CD4-positive, alpha-beta memory T cell (primary cell): ENCODE measurements around the gene WDR74. TPM values are rescaled to one million over a fixed set of nuclear protein-coding genes. Genes with fewer than 3 reads are reported as not detected.

ENCODE experiments used
- CTCF ChIA-PET: fragments of 350-600 bp; sonication (Branson Sonifier 250); formaldehyde crosslinking; loops from one replicate; lab custom pipeline; 2021; ENCODE audit warnings: inconsistent platforms; ENCODE audit not compliant: partially characterized antibody; lab: Charles Lee
- POLR2A ChIA-PET: fragments of 350-600 bp; sonication (Branson Sonifier 250); formaldehyde crosslinking; loops from one replicate; lab custom pipeline; 2021; ENCODE audit not compliant: partially characterized antibody; lab: Charles Lee
- DNase-seq, 5 donors: peaks; one replicate each; pipeline versions ENCODE4 v3.0.0 to v3.0.0-alpha.2; 2020 to 2022; ENCODE audit warnings: mixed read lengths in 1 of 5
- H3K27ac ChIP-seq: one replicate; pipeline ENCODE4 v1.7.0; 2013; ENCODE audit warnings: low read depth, low read length
- H3K27me3 ChIP-seq: 2 replicates; pipeline ENCODE4 v1.7.0; 2013; ENCODE audit warnings: mild to moderate bottlenecking, low read length, moderate library complexity; ENCODE audit not compliant: insufficient read depth
- H3K36me3 ChIP-seq: 2 replicates; pipeline ENCODE4 v1.7.0; 2013; ENCODE audit warnings: mild to moderate bottlenecking, low read length, moderate library complexity; ENCODE audit not compliant: insufficient read depth
- H3K4me1 ChIP-seq: 2 replicates; pipeline ENCODE4 v1.7.0; 2013; ENCODE audit warnings: mild to moderate bottlenecking, low read length, moderate library complexity; ENCODE audit not compliant: insufficient read depth
- H3K4me3 ChIP-seq, 2 donors: one replicate each; pipeline ENCODE4 v1.7.0; 2013; ENCODE audit warnings: low read length in 2 of 2, mild to moderate bottlenecking in 1 of 2
- H3K9me3 ChIP-seq, 2 donors: one replicate each; pipeline ENCODE4 v1.7.0; 2013; ENCODE audit warnings: low read length in 2 of 2, control low read depth in 1 of 2; ENCODE audit not compliant: control insufficient read depth in 1 of 2
- H3K27ac Mint-ChIP-seq, 7 donors: one replicate each; pipeline ENCODE4 v1.8.0; 2020 to 2021; ENCODE audit warnings: mixed read lengths in 7 of 7, mild to moderate bottlenecking in 6 of 7, inconsistent platforms in 3 of 7, moderate library complexity in 3 of 7
- H3K27me3 Mint-ChIP-seq, 2 donors: one replicate each; pipeline ENCODE4 v1.8.0; 2020 to 2021; ENCODE audit warnings: mixed read lengths in 2 of 2
- H3K36me3 Mint-ChIP-seq, 2 donors: one replicate each; pipeline ENCODE4 v1.8.0; 2020 to 2021; ENCODE audit warnings: mixed read lengths in 2 of 2, inconsistent platforms in 1 of 2, mild to moderate bottlenecking in 1 of 2
- H3K4me1 Mint-ChIP-seq, 4 donors: one replicate each; pipeline ENCODE4 v1.8.0; 2020 to 2021; ENCODE audit warnings: mixed read lengths in 4 of 4, mild to moderate bottlenecking in 1 of 4
- H3K4me3 Mint-ChIP-seq, 8 donors: one replicate each; pipeline ENCODE4 v1.8.0; 2020 to 2021; ENCODE audit warnings: mixed read lengths in 8 of 8, mild to moderate bottlenecking in 7 of 8, moderate library complexity in 6 of 8, inconsistent platforms in 3 of 8
- H3K9me3 Mint-ChIP-seq, 8 donors: one replicate each; pipeline ENCODE4 v1.8.0; 2020 to 2021; ENCODE audit warnings: mixed read lengths in 8 of 8, mild to moderate bottlenecking in 5 of 8, inconsistent platforms in 3 of 8, moderate library complexity in 1 of 8
- intact Hi-C: fragments of 100-400 bp; cut with micrococcal nuclease; formaldehyde crosslinking; loops from one replicate; pipeline ENCODE4 v1.15.1; 2023
- polyA plus RNA-seq, 2 donors: library from polyadenylated mRNA; unstranded; fragments of 300-500 nt; fragmentation: Illumina TruSeq; gene quantifications; one replicate each; pipeline ENCODE4 v1.2.3, GENCODE V29; 2021
- total RNA-seq, 2 experiments: library from RNA; stranded (reverse); gene quantifications; one replicate each; pipeline ENCODE4 v1.2.3, GENCODE V29; 2021

Gene WDR74
- total and polyA plus RNA-seq, 4 experiments from 2014 or later, result 33.9 to 82.2 (median 65.0) TPM

- peak overlapping the region; percentile 93 for H3K27ac ChIP-seq
- no peaks in the 10 kb centered on the region for H3K27me3 ChIP-seq
- Mint-ChIP-seq H3K9me3 (no peaks in the 10 kb centered on the region), H3K27ac (peak overlapping the region; percentile 93 to 100 (median 99)), H3K4me3 (peak overlapping the region; percentile 93 to 100 (median 100)), H3K36me3 (peaks cover 46 to 64% of the 10 kb centered on the region in 2 donors), H3K27me3 (no peaks in the 10 kb centered on the region), H3K4me1 (peaks cover 26 to 60% (median 42%) of the 10 kb centered on the region in 4 donors)
- no peaks in the 10 kb centered on the region for H3K9me3 ChIP-seq
- CTCF ChIA-PET, result interaction anchor here (0.6 to 4.0 kb wide), 3 partner anchors 23 to 318 kb away, joined by 4 to 19 read pairs (median 4); partner anchors contain the start of gene TMEM179B
- intact Hi-C loops, result loop anchor here (5.0 to 10.0 kb wide), 2 partner anchors 488 to 1090 kb away; partner anchors contain the start of genes FEN1 and TMEM258
- DNase-seq, result no peak
- H3K36me3 ChIP-seq, result peaks cover 47% of the 10 kb centered on the region
- peaks cover 52% of the 10 kb centered on the region for H3K4me1 ChIP-seq
- peak overlapping the region; percentile 96 to 98 for H3K4me3 ChIP-seq
- POLR2A ChIA-PET, result interaction anchor here (1.7 to 7.2 kb wide), 15 partner anchors 18 to 339 kb away, joined by 5 to 138 read pairs (median 16); partner anchors contain the start of genes EEF1G, GANAB, HNRNPUL2 and LBHD1
Measured at GRCh38 chr11:62882431-62882749, 43.0 kb upstream of the WDR74 start.

GRCh38 chr11:62881579-62882430 lies 42.4 kb upstream of the WDR74 start:
- peak overlapping the region; percentile 93 to 100 (median 100) for H3K4me3 Mint-ChIP-seq
- H3K4me1 Mint-ChIP-seq, result peaks cover 26 to 60% (median 41%) of the 10 kb centered on the region in 4 donors
- intact Hi-C loops, result loop anchor here (1.0 to 10.0 kb wide), 10 partner anchors 26 to 1090 kb away; partner anchors contain the start of genes FEN1, HNRNPUL2, NXF1 and STX5
- ChIA-PET CTCF (interaction anchor here (0.6 to 4.0 kb wide), 14 partner anchors 18 to 457 kb away, joined by 3 to 22 read pairs (median 4); partner anchors contain the start of genes HNRNPUL2, TMEM179B and TUT1), POLR2A (interaction anchor here (0.6 to 7.2 kb wide), 36 partner anchors 8 to 1452 kb away, joined by 3 to 138 read pairs (median 8); partner anchors contain the start of genes BSCL2, C11orf98, CPSF7 and CSKMT)
- Histone ChIP-seq H3K36me3 (peaks cover 41% of the 10 kb centered on the region), H3K27ac (peak overlapping the region; percentile 93), H3K4me1 (peaks cover 52% of the 10 kb centered on the region), H3K9me3 (no peaks in the 10 kb centered on the region), H3K27me3 (no peaks in the 10 kb centered on the region), H3K4me3 (peak overlapping the region; percentile 96 to 98)
- no peaks in the 10 kb centered on the region for H3K9me3 Mint-ChIP-seq
- DNase-seq, result peak; percentile 88 to 99 (median 90)
- peaks cover 40 to 58% of the 10 kb centered on the region in 2 donors for H3K36me3 Mint-ChIP-seq
- peak overlapping the region; percentile 93 to 100 (median 99) for H3K27ac Mint-ChIP-seq
- H3K27me3 Mint-ChIP-seq, result no peaks in the 10 kb centered on the region

GRCh38 chr11:62880803-62881578 lies 41.6 kb upstream of the WDR74 start, which contains the start of gene SLC3A2:
TSS of gene SLC3A2 (plus strand) at chr11:62880896. CDS start at chr11:62881024, 128 bp downstream.
- peaks cover 26 to 60% (median 41%) of the 10 kb centered on the region in 4 donors for H3K4me1 Mint-ChIP-seq
- ChIA-PET CTCF (interaction anchor here (0.6 to 4.0 kb wide), 21 partner anchors 9 to 456 kb away, joined by 3 to 22 read pairs (median 4); partner anchors contain the start of genes HNRNPUL2, TMEM179B and TUT1), POLR2A (interaction anchor here (0.5 to 7.2 kb wide), 44 partner anchors 9 to 1451 kb away, joined by 3 to 138 read pairs (median 6); partner anchors contain the start of genes BSCL2, C11orf98, CPSF7 and CSKMT)
- peaks cover 40 to 55% of the 10 kb centered on the region in 2 donors for H3K36me3 Mint-ChIP-seq
- intact Hi-C loops, result loop anchor here (1.0 to 10.0 kb wide), 11 partner anchors 19 to 1089 kb away; partner anchors contain the start of genes FEN1, HNRNPUL2, NXF1 and STX5
- H3K27me3 ChIP-seq, result no peaks in the 10 kb centered on the region
- H3K27ac ChIP-seq, result peak within 1 kb of the TSS; percentile 93
- no peaks in the 10 kb centered on the region for H3K9me3 ChIP-seq
- H3K4me3 ChIP-seq, result peak within 1 kb of the TSS; percentile 96 to 98
- H3K27ac Mint-ChIP-seq, result peak within 1 kb of the TSS; percentile 93 to 100 (median 99)
- DNase-seq, result peak; percentile 85 to 89 (median 88)
- H3K4me3 Mint-ChIP-seq, result peak within 1 kb of the TSS; percentile 93 to 100 (median 100)
- H3K36me3 ChIP-seq, result peaks cover 33% of the 10 kb centered on the region
- no peaks in the 10 kb centered on the region for H3K9me3 Mint-ChIP-seq
- H3K4me1 ChIP-seq, result peaks cover 52% of the 10 kb centered on the region
- H3K27me3 Mint-ChIP-seq, result no peaks in the 10 kb centered on the region

- CTCF ChIA-PET, result interaction anchor here (0.8 to 4.0 kb wide), 14 partner anchors 9 to 323 kb away, joined by 3 to 22 read pairs (median 6); partner anchors contain the start of genes HNRNPUL2, TMEM179B and TUT1
- H3K27ac ChIP-seq, result peak overlapping the region; percentile 93
- Mint-ChIP-seq H3K4me1 (peaks cover 26 to 55% (median 39%) of the 10 kb centered on the region in 4 donors), H3K4me3 (peak overlapping the region; percentile 93 to 100 (median 100)), H3K27ac (peak overlapping the region; percentile 93 to 100 (median 99)), H3K36me3 (peaks cover 35 to 50% of the 10 kb centered on the region in 2 donors), H3K27me3 (no peaks in the 10 kb centered on the region), H3K9me3 (no peaks in the 10 kb centered on the region)
- no peaks in the 10 kb centered on the region for H3K27me3 ChIP-seq
- no peaks in the 10 kb centered on the region for H3K9me3 ChIP-seq
- POLR2A ChIA-PET, result interaction anchor here (0.5 to 7.2 kb wide), 36 partner anchors 16 to 1309 kb away, joined by 3 to 138 read pairs (median 8); partner anchors contain the start of genes C11orf98, CSKMT, EEF1G and HNRNPUL2
- peaks cover 46% of the 10 kb centered on the region for H3K4me1 ChIP-seq
- H3K4me3 ChIP-seq, result peak overlapping the region; percentile 79 to 98
- intact Hi-C loops, result loop anchor here (1.0 to 10.0 kb wide), 5 partner anchors 18 to 1088 kb away; partner anchors contain the start of genes FEN1, TMEM258 and TUT1
- DNase-seq, result no peak
- peaks cover 26% of the 10 kb centered on the region for H3K36me3 ChIP-seq
Measured at GRCh38 chr11:62880231-62880802, 40.9 kb upstream of the WDR74 start.

- Mint-ChIP-seq H3K36me3 (peaks cover 28 to 44% of the 10 kb centered on the region in 2 donors), H3K27ac (peak overlapping the region in 6 of 7 donors; percentile 48 to 100 (median 99)), H3K9me3 (no peaks in the 10 kb centered on the region), H3K4me1 (peaks cover 26 to 50% (median 36%) of the 10 kb centered on the region in 4 donors), H3K4me3 (peak overlapping the region; percentile 64 to 100 (median 100)), H3K27me3 (no peaks in the 10 kb centered on the region)
- peaks cover 39% of the 10 kb centered on the region for H3K4me1 ChIP-seq
- H3K36me3 ChIP-seq, result peaks cover 18% of the 10 kb centered on the region
- H3K27ac ChIP-seq, result peak overlapping the region; percentile 93
- H3K9me3 ChIP-seq, result no peaks in the 10 kb centered on the region
- peak overlapping the region in 1 of 2 donors; percentile 79 for H3K4me3 ChIP-seq
- POLR2A ChIA-PET, result interaction anchor here (0.8 to 7.2 kb wide), 8 partner anchors 26 to 288 kb away, joined by 3 to 138 read pairs (median 31); partner anchors contain the start of genes STX5, TAF6L, TEX54 and TMEM179B
- no peaks in the 10 kb centered on the region for H3K27me3 ChIP-seq
- no peak for DNase-seq
- intact Hi-C loops, result no loop called here
- CTCF ChIA-PET, result interaction anchor here (0.9 to 4.0 kb wide), 4 partner anchors 15 to 92 kb away, joined by 4 to 22 read pairs (median 13); partner anchors contain the start of gene TMEM179B
Measured at GRCh38 chr11:62879235-62879978, 40.0 kb upstream of the WDR74 start.
